Amniotic stem cell (primary cell): ENCODE data around the gene RRP8.

ENCODE experiments used
- DNase-seq: peaks from one replicate; lab custom pipeline; 2025; lab: John Stamatoyannopoulos, UW

Gene RRP8

DNA sequence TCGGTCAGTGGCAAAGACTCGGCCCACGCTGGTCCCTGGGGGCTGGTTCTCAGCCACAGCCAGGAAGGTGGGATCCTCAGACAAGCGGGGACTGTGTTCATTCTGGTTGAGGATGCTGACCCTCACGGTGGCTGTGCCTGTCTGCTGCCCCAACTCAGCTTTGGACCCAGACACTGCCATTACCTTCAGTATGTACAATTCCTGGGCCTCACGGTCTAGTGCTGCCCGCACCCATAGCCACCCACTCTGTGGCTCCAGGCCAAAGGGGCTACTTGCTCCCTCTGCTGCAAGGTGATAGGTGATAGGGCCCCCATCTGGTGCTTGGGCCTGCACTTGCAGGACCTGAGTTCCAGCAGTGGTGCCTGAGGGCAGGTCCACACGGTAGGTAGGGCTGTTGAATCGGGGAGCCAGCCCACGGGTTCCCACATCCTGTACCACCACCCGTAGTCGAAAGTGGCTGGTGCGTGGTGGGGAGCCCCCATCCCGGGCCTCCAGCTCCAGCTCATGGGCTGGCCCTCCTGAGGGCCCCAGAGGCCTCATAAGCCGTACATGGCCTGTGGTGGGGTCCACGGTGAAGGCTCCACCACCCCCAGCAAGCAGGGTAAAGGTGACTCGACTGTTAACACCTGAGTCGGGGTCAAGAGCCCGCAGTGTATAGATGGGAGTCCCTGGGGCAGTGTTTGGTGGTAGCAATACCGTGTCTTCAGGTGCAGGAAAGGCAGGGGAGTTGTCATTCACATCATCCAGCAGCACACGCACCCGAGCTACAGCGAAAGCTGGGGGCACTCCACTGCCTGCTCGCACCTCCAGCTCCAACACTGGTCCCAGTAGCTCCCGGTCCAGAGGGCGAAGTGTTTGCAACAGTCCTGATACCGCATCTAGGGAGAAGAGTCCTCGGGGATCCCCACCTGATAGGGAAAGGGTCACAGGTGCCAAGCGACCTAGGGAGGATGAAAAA, 29.0 kb upstream of the RRP8 start:
- no peak for DNase-seq

DNA sequence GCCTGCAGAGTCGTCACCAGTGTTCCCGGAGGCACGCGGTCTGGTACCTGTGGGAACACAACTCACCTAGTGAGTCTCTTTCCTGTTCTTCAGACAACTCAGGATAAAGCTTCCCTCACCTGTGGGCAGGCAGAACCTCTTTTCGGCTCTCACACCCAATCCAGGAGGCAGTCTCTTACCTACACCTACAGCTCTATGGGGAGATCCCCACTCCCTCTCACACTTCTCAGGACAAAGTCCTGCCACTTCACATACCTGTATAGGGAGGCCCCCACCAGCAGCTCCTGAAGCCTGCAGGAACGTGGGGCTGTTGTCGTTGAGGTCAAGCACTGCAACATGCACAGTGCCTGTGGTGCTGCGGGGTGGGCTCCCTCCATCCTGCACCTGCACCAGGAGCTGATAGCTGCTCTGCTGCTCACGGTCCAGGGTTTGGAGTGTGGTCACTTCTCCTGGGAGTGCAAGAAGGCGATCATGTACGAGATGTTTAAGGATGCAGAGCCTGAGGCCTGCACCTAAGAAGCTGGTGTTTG, 28.0 kb upstream of the RRP8 start:
- DNase-seq, result no peak

DNA sequence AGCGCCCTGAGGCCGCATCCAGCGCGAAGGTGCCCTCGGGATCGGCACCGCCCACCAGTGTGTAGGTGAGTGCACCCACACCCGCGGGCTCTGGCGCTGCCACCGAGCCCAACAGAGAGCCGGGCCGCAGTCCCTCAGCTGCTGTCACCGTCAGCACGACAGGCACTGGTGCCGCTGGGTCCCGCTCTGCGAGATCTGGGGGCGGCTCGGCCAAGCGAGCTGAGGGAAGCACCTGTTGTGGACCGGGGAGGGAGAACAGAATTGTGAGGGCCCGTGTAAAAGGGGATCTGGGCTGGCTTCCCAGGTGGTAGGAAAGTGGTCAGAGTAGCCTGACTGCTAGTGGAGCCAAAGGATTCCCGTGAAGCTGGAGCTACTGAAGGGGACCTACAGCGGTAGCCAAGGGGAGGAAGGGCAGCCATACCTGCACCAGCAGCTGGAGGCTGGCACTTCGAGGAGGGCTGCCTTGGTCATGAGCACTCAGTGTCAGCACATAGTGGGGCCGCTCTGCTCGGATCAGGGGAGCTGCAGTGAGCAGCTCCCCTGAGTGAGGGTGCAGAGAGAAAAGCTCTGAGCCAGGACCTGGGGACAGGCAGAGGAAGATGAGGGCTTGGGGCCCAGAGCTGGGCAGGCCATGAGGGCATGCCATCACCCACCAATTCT, 27.3 kb upstream of the RRP8 start:
- no peak for DNase-seq

DNA sequence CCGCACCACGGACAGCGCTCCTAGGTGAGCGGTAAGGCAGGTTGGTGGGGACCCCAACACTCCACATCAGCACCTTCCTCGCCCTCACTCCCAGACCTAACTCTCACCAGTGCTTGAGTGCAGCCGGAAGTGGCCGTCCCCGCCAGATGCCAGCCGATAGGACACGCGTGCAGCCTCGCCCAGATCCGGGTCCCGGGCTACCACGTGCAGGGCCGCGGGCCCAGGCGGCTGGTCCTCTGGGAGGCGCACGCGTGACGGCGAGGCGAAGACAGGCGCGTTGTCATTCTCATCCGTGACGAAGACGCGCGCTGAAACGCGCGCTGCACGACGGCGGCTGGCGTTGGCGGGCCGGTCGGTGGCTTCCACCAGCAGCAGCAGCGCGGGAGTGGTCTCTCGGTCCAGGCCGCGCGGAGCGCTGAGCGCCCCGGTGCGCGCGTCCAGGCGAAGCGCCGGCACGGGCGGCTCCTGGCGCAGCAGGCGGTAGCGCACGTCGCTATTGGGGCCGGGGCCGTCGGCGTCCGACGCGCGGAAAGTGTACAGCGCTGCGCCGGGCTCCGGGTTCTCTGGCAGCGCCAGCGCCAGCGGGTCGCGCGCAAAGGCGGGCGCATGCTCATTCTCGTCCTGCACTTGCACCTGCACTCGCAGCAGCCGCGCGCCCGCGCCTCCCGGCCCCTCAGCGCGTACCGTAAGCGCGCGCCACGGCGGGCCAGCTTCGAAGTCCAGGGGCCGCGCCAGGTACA, 26.6 kb upstream of the RRP8 start:
- DNase-seq, result no peak

DNA sequence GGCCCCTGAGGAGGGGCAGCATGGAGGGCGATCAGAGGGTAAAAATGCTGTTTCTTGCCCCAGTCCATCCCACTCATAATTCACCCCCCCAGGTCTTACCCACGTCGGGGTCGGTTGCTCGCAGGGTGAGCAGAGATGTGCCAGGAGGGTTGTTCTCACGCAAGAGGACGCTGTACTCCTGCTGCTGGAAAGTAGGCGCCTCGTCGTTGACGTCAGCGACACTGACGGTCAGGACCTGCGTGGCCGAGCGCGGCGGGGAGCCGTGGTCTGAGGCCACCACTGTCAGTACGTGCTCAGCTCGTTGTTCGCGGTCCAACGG, 26.1 kb upstream of the RRP8 start:
- no peak for DNase-seq

DNA sequence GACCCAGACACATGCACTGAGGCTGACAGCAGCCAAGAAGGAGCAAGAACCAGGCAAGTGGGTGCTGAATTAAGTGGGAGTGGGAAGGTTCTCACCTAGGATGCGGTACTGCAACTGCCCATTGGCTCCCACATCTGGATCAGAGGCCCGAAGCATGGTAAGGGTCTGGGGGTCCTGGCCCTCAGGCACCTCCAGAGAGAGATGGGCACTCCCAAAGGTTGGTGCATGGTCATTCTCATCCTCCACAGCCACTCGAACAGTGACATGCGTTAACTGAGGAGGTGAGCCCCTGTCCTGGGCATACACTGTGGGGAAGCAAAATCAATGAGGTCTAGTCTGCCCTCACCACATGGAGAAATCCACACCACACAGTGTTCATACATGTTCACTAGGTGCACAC, 25.1 kb upstream of the RRP8 start:
- no peak for DNase-seq

DNA sequence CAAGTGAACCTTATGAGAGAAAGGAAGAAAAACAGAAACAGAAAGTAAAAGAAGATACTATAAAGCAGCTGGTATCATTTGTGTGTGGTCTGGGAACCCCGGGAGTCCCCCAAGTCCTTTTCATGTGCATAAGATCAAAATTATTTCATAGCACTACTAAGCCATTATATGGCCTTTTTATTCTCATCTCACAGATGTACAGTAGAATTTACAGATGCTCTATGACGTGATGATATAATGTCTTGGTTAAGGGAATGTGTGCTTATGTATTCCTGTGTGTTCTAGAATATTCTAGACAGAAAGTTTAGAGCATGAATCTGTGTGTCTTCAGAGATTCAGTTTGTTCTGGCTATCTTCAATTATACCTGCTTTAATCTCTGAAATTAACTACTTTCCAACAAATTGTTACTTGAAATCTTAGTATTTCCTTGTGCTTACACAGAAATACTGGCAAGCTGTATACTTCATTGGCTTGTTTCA, 24.4 kb upstream of the RRP8 start:
- no peak for DNase-seq

DNA sequence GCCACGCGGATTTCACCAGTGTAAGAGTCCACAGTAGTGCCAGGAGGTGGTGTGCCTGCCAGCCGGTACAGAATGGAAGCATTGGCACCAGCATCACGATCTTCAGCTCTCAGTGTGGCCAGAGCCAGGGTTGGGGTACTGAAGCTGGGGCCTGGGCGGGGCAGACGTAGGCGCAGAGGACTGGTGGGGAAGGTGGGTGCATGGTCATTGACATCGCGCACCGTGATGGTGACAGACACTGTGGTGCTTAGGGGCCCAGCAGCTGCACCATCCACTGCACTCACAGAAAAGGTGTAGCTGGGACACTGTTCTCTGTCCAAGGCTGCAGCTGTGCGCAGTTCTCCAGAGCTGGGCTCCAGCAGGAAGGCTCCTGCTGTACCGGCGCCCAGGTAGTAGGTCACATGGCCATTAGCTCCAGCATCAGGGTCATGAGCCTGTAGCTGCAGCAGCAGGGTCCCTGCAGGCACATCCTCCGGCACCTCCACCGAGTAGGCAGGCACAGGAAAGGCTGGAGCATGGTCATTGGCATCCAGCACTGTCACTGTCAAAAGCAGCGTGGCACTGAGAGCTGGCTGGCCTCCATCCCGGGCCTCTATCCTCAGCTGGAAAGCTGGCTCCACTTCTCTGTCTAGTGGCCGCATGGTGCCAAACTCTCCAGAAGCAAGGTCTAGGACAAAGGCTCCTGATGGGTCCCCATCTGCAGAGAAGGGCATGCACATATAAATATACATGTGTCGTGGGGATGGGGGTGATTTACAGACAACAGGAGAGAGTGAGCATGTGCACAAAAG, 23.8 kb upstream of the RRP8 start:
- no peak for DNase-seq

DNA sequence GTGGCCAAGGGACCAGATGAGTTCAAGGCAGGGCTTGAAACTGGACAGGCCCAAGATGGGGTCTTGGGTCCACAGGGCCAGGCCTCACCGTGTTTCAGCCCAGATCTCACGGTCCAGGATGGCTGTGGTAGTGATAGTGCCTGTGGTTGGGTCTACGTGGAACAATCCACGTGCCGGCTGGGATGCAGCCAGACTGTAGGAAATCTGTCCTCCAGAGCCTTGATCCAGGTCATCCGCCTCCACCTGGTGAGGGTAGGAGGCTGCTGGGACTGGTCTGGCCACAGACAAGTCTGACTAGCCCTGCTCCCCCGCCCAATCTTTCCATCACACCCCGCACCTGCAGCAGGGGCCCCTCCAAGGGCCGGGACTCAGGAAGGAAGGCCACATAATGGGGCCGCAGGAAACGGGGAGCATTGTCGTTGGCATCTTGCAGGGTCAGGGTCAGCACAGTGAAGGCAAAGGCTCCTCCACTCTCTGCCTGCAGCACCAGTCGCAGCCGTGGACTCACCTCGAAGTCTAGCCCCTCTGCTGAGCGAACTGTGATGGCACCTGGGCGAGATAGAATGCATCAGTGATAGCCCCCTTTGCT, 22.5 kb upstream of the RRP8 start:
- no peak for DNase-seq

DNA sequence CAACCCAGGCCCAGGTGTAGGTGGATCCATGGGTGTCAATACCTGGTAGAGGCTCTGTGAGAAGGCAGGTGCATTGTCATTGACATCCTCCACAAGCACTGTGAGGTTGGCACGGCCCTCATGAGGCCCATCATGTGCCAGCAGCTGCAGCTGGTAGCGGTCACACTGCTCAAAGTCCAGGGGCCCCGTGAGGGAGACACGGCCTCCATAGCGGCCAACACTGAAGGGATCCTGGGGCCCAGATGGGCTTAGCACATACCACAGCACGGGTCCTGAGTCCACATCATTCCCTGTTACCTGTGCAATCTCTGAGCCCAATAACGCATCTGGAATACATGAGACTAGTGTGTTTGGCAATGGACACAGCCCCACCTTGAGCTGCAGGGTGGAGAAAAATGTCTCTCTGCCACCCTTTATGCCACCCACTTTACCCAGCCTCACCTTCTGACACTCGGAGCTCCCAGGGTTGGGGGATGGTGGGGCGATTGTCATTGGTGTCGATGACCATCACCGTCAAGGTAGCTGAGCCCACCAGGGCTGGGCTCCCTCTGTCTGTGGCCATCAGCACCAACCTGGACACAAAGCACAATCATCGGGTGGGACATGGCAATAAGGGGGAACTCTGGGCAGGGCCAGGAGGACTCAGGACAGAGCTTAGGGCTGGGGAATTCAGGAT, 21.9 kb upstream of the RRP8 start:
- no peak for DNase-seq

DNA sequence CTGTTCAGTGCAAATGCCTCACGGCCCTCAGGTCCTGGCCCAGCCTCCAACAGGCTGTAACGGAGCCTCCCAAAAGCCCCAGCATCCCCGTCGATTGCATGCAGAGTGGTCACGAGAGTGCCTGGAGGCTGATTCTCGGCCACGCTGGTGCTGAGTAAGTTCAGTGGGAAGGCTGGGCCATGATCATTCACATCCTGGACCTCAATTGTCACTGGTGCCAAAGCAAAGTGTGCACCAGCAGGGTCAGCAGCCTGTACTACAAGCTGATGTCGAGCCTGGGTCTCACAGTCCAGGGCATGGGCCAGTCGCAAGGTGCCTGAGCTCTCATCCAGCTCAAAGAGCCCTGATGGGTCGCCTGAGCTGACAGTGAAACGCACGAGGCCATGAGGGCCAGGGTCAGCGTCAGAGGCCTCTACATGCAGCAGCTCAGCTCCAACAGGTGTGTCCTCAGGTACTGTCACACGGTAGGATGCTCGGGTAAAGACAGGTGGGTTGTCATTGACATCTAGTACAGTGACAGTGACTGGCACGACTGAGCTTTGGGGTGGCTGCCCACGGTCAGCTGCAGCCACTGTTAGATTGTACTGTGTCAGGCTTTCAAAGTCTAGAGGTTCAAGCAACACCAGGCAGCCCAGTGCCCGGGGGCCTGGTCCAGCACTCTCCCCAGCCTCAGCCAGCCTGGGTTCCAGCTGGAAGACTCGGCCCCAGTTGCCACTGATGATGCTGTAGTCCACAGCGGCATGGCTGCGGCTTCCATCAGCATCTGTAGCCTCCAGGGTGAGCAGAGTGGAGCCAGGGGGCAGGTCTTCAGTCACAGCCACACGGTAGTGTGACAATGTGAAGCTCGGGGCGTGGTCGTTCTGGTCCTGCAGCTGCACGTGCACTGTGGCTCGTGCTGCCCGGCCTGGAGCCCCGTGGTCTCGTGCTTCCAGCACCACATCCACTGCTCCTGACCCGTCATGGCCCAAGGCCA, 20.3 kb upstream of the RRP8 start:
- no peak for DNase-seq

DNA sequence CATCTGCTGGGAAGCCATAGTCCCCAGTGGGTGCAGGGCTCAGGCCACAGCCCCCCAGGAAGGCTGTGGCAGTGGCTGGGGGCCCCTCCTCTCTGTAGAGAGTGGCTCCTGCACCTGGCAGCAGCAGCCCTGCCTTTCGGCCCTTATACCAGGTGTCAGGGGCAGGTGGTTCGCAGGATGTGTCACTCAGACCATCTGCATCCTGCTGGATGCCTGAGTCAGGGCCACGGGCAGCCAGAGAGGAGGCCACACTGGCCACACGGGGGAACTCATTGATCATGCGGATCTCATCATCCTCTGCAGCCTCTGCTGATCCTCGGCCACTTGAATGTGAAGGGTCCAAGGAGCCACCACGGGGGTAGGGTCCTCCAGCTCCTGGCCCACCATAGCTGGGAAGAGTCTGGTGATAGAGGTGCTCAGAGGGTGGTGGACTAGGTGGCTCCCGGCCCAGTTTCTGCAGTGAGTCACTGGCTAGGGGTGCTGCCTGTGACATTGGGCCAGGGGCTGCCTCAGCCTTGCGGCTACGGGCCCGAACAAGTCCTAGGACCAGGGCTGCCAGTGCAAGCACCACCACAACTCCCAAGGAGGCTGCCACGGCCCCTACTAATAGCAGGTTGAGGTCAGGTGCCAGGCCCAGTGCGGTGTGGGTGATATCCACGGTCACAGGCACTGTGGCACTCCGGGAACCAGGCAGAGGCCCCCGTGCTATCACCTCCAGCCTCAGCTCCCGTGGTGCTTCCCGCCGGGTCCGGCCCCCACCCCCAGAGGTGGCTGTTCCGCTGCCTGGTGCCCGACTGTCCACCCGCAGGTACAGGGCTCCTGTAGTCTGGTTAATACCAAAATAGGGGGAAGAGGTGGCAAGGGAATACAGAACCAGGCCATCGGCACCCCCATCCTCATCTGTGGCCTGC, 19.1 kb upstream of the RRP8 start:
- DNase-seq, result no peak

DNA sequence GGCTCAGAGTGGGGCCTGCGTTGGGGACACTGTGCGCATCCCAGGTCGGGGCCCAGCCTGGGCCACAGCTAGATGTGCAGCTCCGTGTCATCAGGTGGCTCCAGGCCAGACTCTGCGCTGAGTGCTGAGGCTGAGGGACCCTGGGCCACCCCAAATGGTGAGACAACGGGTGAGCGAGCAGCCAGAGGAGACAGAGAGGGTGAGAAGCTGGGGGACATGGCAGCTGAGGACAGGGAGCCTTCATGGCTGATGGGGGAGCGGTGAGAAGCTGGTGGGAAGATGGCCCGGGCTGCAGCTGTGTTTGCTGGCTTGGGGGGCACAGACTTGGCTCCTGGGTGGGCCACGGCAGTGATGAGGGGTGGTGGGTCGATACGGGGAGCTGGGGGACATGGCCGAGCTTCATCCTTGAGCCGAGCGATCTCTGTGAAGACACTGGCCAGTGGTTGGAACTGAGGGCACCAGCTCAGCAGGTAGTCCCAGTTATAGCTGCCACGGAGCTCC, 18.3 kb upstream of the RRP8 start:
- no peak for DNase-seq

DNA sequence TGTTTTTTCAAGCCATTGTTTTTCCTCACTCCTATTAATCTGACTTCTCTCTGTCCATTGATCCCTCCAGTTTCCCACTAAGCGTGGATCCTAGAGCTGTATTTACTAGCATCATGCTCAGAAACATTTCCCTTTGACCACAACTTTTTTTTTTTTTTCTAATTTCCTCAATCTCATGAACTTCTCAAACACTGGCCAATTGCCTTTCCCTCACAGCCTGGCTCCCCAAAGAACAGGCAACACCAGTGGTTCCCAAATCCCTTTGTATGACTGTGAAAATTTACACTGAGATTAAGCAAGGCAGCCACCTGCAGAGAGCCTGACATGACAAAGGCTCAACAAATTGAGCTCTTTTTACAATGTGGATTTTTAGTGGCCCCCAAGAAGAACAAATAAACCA, 17.2 kb upstream of the RRP8 start:
- DNase-seq, result no peak

DNA sequence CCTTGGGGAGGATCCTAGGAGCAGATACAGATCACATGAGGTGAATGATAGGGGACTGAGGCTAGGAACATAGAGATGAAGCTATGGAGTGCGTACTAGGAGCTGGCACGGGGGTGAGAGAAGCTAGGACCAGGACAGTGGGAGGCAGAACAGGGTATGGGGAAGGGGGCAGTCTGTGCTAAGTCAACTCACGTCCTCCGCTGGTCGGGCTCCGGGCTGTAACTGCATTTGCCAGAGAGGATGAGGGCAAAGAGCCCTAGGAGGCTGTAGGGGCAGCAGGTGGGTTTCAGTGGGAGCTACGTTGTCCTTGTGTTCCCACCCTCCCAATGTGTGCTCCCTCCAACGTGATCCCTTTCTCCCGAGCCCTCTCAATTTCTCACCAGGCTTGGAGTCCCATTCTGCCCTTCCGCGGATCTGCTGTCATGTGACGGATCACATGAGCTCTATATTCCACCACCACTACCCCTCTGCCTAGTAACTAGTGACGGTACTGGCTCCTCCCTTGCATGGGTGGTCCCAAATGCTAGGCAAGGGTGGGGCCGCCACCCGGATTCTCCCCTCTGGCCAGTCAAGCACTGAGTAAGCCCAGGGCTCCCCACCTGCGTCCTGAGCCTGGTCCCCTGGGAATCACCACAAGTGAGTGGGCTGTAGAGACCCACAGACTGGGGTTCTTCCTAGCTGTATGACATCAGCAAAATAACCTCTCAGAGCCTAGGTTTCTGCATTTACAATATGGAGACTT, 15.8 kb upstream of the RRP8 start, which contains the start of gene TPP1:
TSS of gene TPP1 (minus strand) at position 419 of the 742 bp plus-strand sequence. CDS start at position 397, 22 bp downstream.
- peak; percentile 91 for DNase-seq

DNA sequence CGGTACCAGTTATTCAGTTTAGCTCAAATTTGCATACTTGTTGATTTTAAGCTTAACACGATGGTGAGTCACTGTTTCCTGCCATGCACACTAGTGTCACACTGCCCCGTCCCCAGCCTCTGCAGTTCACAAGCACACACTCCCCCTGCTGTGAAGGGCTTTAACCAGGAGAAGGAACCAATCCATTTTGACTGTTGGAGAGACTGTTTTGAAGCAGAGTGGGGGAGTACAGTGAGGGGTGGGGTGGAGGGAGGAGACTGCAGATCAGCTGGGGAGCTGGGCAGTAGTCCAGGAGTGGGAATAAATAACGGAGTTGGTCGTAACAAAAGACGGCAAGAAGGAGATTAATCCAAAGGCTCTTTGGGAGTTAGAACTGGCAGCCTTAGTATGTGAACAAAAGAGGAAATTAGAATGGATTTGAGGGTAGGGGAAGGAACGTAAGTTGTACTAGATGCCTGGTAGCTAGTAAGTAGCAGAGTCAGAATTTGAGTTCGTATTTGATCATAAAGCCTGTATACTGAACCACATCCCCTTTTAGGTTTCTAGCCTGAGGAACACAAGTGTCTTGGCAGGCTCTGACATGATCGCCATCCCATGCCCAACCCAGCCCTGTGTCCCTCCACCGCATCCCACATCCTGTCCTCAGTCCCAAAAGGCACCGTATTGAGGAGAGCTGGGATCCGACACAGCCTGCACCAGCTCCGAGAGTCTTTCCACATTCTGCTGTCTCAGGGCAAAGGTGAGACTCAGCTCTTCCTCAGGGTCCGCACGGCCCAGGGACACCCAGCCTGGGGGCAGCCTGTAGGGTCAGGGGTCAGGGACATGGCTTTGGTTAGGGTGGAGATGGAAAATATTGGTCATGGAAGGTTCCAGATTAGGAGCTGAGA, 14.9 kb upstream of the RRP8 start:
- peak; percentile 65 for DNase-seq
